Measurements from ENCODE around the gene ABHD6. TPM values are rescaled to one million over a fixed set of nuclear protein-coding genes. Genes with fewer than 3 reads are reported as not detected.

ABHD6 gene
- total and polyA plus RNA-seq, 9 of the 15 experiments (the other 6 are each of a cell fraction or from before 2014, with no cell fraction given): 0.53 to 3.6 (median 2.5) TPM

GRCh38 chr3:58332575-58333188, 95.1 kb downstream of the ABHD6 start, which contains the start of gene PXK (continued):
- TF ChIP-seq GTF3C2 (IDR thresholded peaks at IDR 0.05; ENCODE audit: borderline replicate concordance, extremely low read depth, insufficient read length) (no peak), NEUROD1 (IDR thresholded peaks at IDR 0.05; ENCODE audit: borderline replicate concordance, low read depth, low read length, partially characterized antibody) (peak; percentile 95), NFIX (CRISPR knock-in tag; IDR thresholded peaks at IDR 0.05; ENCODE audit: low read depth) (no peak), CEBPG (CRISPR knock-in tag; IDR thresholded peaks at IDR 0.05) (no peak), CEBPG (tag; conservative IDR thresholded peaks at IDR 0.05 in 1 of 2, IDR thresholded peaks at IDR 0.05 in 1 of 2) (no peak), CHD4 (IDR thresholded peaks at IDR 0.05; ENCODE audit: insufficient read depth, insufficient replicate concordance, low read depth, low read length, poor library complexity, severe bottlenecking) (no peak), ZNF785 (CRISPR knock-in tag; IDR thresholded peaks at IDR 0.05) (no peak), CBFA2T3 (IDR thresholded peaks at IDR 0.05) (no peak)
- TF ChIP-seq, protein P1, sequence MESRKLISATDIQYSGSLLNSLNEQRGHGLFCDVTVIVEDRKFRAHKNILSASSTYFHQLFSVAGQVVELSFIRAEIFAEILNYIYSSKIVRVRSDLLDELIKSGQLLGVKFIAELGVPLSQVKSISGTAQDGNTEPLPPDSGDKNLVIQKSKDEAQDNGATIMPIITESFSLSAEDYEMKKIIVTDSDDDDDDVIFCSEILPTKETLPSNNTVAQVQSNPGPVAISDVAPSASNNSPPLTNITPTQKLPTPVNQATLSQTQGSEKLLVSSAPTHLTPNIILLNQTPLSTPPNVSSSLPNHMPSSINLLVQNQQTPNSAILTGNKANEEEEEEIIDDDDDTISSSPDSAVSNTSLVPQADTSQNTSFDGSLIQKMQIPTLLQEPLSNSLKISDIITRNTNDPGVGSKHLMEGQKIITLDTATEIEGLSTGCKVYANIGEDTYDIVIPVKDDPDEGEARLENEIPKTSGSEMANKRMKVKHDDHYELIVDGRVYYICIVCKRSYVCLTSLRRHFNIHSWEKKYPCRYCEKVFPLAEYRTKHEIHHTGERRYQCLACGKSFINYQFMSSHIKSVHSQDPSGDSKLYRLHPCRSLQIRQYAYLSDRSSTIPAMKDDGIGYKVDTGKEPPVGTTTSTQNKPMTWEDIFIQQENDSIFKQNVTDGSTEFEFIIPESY (CRISPR knock-in tag; IDR thresholded peaks at IDR 0.05): peak; percentile 74
- TF ChIP-seq, protein P2, sequence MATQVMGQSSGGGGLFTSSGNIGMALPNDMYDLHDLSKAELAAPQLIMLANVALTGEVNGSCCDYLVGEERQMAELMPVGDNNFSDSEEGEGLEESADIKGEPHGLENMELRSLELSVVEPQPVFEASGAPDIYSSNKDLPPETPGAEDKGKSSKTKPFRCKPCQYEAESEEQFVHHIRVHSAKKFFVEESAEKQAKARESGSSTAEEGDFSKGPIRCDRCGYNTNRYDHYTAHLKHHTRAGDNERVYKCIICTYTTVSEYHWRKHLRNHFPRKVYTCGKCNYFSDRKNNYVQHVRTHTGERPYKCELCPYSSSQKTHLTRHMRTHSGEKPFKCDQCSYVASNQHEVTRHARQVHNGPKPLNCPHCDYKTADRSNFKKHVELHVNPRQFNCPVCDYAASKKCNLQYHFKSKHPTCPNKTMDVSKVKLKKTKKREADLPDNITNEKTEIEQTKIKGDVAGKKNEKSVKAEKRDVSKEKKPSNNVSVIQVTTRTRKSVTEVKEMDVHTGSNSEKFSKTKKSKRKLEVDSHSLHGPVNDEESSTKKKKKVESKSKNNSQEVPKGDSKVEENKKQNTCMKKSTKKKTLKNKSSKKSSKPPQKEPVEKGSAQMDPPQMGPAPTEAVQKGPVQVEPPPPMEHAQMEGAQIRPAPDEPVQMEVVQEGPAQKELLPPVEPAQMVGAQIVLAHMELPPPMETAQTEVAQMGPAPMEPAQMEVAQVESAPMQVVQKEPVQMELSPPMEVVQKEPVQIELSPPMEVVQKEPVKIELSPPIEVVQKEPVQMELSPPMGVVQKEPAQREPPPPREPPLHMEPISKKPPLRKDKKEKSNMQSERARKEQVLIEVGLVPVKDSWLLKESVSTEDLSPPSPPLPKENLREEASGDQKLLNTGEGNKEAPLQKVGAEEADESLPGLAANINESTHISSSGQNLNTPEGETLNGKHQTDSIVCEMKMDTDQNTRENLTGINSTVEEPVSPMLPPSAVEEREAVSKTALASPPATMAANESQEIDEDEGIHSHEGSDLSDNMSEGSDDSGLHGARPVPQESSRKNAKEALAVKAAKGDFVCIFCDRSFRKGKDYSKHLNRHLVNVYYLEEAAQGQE (IDR thresholded peaks at IDR 0.05; ENCODE audit: borderline replicate concordance): no peak
- TF ChIP-seq, protein P2 (CRISPR knock-in tag; IDR thresholded peaks at IDR 0.05; ENCODE audit: low read depth): no peak

Measured in K562 (cell line).